SK-N-DZ (cell line): ENCODE results near the gene PECR.
"Not testable (repeated sequence)": the region's sequence is repeated elsewhere in the genome, so short reads cannot be mapped to it uniquely, and the experiment has no call there.

Experiments used
- DNase-seq: peaks from one replicate; pipeline ENCODE4 v3.0.0-alpha.2; 2015; ENCODE audit warnings: low spot score

PECR gene

DNA sequence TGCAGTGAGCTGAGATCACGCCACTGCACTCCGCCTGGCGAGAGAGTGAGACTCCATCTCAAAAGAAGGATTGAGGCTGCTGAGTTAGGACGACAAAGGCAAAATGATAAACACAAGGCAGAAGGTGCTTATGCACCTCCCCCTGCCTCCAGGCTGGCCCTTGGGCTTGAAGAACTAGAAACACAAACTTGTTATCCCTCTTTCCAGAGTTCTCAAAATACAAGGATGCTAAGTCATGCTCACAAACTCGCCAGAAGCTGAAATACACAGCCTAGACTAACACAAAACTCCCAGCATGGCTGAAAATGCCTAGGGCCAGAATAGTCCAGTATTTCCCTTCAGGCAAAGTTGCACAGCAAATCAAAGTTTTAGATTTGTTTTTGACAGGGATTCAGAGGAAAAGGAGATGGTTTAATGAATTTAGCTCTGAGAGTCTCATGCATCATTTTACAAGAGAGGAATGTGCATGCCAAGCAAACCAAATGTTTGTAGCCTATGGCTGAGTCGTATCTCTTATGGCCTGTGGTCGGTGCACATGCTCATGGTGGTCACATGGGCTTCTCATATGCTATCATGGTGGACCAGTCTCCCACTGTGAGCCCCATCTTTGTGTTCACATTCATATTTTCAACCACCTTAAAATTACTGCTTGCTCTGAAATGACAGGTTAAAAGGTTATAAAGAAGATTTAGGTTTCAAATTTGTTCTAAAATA is 52.0 kb downstream of the PECR start:
- no peak for DNase-seq

DNA sequence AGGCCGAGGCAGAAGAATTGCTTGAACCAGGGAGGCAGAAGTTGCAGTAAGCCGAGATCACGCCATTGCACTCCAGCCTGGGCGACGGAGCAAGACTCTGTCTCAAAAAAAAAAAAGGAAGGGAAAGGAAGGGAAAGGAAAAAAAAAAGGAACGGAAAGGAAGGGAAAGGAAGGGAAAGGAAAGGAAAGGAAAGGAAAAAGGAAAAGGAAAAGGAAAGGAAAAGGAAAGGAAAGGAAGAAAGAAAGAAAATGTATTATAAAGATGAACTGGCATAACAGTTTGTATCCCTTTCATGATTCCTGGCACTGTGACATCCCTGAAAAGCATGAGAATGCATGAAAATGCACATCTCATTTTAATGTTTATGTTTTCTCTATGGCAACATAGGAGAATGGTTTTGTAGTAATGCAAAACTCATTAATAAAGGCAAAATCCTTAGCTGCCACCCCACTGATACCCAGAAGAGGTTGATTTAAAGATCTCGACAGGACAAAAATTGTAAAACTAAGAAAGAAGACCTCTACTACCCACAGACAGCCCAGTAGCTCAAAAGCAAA is 56.8 kb downstream of the PECR start:
- no peak for DNase-seq

GRCh38 chr2:216023055-216023648 is 58.5 kb downstream of the PECR start:
- DNase-seq, result peak; percentile 70

GRCh38 chr2:216021768-216022565 is 59.6 kb downstream of the PECR start:
- no peak for DNase-seq

- DNase-seq, result no peak
Measured at GRCh38 chr2:216018709-216019108, 62.9 kb downstream of the PECR start.

GRCh38 chr2:216017365-216017764 is 64.2 kb downstream of the PECR start:
- no peak for DNase-seq

DNA sequence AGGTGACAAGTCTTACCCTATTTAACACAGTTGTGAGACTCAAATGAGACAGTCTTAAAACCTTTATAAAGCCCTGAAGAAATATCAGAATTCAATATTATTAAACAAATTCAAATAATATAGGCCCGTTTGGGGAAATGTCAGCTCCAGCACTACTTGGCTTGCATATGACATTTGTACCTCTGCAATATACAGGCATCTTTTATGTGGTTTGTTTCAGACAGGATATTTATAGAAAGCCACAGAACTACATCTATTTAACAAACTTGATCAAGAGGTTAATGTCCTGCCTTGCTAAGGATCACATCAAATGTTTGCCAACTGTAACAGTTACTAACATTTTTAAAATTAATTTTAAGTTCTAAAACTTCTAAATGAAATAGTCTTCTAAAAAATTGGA is 65.0 kb downstream of the PECR start:
- no peak for DNase-seq

GRCh38 chr2:216015722-216016464 is 65.7 kb downstream of the PECR start:
- DNase-seq, result no peak

- no peak for DNase-seq
Measured at GRCh38 chr2:216014986-216015385, 66.6 kb downstream of the PECR start.

- DNase-seq, result no peak
Measured at GRCh38 chr2:216014006-216014405, 67.6 kb downstream of the PECR start.

DNA sequence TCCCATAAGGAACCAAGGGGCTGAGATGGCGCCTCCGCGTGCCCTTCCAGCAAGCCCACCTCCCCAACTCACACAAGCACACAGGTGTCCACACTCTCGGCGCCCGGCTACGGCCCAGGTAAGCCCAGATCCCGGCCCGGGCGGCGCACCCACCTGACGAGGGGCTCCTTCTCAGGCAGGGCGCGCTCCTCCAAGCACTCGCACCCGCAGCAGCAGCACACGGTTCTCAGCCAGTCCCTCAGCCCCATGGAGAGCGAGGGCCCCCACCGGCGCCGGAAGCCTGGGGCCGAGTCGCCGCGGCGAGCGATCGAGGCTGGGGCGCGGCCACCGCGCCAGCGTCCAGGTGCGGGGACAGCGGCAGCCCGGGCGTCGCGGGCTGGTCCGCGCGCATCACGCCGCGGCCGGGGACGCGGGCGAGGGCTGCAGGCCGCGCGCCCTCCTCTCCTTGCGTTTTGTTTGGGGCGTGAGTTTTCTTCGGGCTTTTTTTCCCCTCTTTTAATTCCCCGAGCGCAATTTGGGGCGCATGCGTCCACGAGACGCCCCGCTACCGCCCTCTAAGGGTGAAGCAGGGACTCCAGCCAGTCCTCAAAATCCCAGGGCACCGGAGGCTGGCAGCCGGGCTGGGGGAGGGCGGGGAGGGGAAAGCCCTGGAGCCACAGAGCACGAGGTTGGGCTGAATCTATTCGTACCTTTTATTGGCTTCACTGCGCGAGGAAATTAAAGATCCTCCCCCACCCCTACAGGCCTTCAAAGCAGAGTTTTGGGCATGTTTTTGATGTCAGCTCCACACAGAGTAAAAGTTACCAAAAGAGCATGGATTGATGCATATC is 68.3 kb downstream of the PECR start, which contains the start of gene MREG:
Gene MREG, minus strand, starts transcription at position 472 of the 830 bp plus-strand sequence. Its CDS starts 224 bp downstream, at position 248.
- DNase-seq, result peak; percentile 78

- no peak for DNase-seq
Measured at GRCh38 chr2:216012830-216013079, 68.9 kb downstream of the PECR start.

DNA sequence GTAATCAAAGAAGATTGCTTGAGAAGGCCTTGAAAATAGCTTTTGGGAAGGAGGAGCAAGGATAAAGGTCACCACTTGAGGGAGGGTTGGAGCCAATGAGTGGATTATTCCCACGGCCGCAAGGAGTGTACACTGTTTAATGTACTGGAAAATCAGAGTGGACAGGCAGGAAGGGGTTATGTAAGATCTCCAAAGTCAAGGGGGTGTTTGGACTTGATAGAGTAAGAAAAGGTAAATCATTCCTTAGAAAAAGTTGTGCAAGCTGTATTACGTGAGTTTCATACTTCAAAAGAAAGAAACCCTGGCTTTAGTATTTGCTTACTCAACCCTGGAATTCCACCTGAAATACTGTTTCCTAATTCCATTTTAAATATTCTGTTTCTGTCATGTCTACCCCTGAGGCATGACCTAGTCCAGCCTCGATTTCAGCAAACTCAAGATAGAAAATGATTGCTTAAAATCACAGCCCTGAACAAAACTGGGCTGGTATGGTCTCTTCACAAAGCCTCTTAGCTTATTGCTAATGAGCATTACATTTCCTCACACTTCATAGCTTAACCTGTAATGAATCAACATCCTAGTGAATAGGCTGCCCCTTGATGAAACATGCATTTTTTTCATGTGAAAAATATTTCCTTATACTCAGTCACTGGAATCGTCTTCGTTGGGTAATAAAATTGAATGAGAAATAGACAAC is 69.3 kb downstream of the PECR start:
- DNase-seq, result peak; percentile 88

DNA sequence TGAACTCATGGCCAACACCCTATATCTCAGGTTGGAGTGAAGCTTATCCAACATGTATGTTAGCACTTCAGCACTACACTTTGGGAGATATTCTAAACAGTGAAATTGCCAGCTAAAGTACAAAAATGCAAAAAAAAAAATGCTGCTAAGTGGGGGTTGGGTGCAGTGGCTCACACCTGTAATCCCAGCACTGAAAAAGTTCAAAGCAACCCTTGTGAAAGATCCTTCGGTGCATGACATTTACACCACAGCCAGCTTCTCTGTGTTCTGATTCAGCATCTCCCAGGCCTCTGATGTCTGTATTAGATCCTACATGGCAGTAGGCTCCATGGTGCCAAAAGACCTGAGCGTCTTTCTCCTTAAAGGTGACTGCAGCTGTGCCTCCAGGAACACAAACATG is 72.4 kb downstream of the PECR start:
- not testable (repeated sequence) for DNase-seq

DNA sequence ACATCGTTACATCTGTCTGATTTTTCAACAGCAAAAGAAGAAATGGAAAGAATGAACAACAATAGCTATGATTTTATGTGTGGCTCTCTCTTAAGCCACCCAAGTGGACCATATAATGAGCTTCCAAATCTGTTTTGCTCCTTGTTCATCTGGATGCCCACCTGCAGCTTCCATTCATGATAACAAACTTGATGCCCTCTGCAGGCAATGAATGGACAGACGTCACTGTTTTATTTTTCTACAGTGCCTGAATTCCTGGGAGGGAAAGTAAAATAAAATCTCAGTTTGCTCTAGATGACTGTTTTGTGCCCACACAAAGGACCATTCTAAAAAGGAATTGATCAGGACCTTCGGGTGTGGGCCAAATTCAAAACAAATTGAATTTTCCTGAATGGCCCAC is 73.2 kb downstream of the PECR start:
- DNase-seq, result no peak

DNA sequence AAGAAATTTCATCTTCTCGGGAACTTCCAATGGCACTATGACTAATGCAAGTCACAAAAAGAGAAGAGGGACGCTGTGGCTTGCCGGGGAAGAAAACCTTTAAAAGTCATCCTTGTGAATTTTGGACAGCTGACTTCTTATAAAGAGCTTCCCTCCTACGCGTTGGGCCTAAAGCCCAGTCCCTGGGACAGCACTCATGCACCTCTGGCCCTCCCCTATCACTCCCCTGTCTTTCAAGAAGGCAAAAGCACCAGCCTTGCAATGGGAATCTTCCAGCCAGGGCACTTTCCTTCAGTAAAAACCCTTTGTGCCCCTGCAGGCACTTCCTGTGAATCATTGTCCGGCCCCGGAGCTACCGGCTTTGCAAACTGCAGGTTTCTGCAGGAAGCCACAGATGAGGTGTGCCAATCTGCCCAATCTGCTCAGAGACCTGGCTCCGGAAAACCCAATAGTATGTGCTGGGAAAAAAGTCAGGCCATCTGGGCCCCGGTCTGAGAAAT is 75.4 kb downstream of the PECR start:
- no peak for DNase-seq

GRCh38 chr2:216004697-216005283 is 76.8 kb downstream of the PECR start:
- no peak for DNase-seq

DNA sequence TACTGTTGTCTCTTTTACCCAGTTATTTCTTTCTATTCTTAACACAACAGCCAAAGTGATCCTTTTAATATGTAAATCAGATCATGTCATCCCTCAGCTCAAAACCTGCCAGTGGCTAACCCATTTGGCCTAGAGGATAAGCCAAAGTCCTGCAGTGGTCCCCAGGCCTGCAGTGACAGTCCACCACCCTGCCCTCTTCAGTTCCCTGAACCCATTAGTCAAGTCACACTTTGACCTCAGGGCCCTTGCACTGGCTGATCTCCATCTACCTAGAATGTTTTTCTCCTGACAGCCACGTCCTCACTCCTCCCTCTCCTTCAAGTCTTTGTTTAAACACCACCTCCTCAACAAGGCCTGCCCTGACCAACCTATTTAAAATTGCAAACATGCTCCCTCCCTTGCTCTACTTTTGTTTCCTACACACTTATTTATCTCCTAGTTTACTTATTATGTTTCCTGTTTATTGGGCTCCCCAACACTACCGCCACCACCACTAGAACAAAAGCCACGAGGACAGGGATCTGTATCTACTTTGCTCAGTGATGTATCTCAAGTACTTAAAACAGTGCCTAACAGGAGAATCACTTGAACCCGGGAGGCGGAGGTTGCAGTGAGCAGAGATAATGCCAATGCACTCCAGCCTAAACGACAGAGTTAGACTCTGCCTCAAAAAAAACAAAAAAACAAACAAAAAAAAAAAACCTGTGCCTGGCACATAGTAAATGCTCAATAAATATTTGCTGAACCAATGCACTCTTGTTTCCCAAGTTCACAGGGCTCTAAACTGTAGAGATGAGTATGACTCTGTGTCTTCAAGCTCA is 77.5 kb downstream of the PECR start:
- DNase-seq, result no peak

GRCh38 chr2:216002693-216003092 is 78.9 kb downstream of the PECR start:
- DNase-seq, result no peak
